Fibroblast of mammary gland (primary cell): Measurements from ENCODE around the gene PHLDB2.

Source experiments
- DNase-seq: peaks from one replicate; pipeline ENCODE4 v3.0.0-alpha.2; 2010; ENCODE audit warnings: low read depth
- H3K4me3 ChIP-seq: 2 replicates; pipeline ENCODE4 v1.5.1; 2011; ENCODE audit warnings: low read depth, mild to moderate bottlenecking, low read length, moderate library complexity; ENCODE audit not compliant: control insufficient read depth
- TF ChIP-seq, protein P1 (sequence below): conservative IDR thresholded peaks from 2 replicates; pipeline ENCODE4 v1.5.1; 2011; ENCODE audit warnings: low read depth, low read length, inconsistent platforms; ENCODE audit not compliant: control insufficient read depth, insufficient read depth

The PHLDB2 gene

DNA sequence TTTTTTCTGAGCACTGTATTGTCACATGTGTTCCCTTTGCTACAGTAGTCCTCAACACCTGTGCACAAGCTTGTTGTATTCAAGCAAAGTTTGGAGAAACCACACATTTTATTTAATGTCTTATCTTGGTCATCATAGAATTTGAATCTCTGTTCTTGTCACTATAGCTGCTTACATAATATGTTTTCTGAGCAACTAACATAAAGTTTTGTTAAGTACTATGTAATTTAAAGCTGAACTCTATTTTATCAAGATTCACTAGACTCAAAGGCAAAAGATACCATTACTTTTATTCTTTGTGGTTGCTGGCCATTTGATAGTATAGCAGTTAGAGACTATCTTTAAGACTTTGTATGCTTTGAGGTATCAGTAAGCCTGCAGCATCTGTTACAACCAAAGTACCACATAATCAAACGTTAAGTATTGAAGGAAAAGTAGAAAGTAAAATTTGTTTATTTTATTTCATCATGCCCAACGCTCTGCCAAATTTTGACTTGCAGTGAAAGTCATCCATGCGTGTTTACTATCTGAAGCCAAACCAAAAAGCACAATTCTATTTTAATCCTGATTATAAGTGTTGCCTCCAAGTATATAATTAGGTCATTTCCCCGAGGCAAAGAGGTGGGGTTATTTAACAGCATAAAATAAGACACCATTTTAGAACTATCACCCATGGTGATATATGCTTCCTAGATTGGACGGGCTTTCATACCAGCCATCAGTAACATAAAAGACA, 109.4 kb downstream of the PHLDB2 start:
- TF ChIP-seq, protein P1, sequence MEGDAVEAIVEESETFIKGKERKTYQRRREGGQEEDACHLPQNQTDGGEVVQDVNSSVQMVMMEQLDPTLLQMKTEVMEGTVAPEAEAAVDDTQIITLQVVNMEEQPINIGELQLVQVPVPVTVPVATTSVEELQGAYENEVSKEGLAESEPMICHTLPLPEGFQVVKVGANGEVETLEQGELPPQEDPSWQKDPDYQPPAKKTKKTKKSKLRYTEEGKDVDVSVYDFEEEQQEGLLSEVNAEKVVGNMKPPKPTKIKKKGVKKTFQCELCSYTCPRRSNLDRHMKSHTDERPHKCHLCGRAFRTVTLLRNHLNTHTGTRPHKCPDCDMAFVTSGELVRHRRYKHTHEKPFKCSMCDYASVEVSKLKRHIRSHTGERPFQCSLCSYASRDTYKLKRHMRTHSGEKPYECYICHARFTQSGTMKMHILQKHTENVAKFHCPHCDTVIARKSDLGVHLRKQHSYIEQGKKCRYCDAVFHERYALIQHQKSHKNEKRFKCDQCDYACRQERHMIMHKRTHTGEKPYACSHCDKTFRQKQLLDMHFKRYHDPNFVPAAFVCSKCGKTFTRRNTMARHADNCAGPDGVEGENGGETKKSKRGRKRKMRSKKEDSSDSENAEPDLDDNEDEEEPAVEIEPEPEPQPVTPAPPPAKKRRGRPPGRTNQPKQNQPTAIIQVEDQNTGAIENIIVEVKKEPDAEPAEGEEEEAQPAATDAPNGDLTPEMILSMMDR: no peak
- H3K4me3 ChIP-seq: no peak overlapping the region
- no peak for DNase-seq

DNA sequence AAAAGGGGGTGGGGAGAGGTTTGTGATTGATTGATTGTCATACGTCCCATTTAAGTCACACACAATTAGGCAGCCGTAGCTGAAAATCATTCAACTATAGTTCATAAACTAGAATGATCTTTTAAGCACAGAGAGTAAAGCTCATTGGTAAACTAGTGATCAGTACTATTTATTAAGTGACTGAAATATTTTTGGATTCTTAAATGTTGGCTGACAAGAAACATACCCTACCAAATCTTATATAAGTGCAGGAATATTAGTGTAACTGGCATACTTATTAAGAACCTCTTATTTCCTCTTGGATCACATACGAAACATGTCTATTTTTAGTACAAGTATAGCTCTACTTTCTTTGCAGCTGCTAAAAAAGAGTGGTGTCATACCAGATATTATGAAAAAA, 111.3 kb downstream of the PHLDB2 start:
- no peak for DNase-seq
- H3K4me3 ChIP-seq: no peak overlapping the region
- TF ChIP-seq, protein P1: no peak

DNA sequence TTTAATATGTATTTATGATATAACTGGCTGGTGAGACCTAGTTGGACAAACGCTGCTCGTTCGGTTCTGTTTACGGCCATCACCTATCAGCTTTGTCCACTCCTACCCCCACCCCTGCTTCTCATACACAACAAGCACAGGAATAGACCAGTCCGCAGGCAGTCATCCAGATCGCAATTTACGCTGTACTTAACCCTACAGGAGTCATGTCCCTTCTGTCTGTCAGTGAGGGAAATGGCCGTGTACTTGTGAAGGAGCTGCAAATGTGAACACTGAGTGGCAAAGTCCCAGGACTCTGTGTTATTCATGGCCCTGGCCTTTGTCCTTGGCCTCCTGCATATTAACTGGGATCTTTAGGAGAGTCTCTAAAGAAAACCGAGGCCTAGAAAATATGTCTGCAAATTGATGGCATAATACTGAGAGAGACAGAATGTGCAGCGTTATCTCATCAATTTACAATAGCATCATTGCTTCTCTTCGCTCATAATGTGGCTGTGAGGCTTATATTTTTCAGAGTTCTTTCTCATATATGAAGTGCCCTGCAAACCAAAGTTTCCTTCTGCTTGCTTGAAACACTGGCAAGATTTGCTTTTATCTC, 112.6 kb downstream of the PHLDB2 start:
- TF ChIP-seq, protein P1: no peak
- no peak for DNase-seq

DNA sequence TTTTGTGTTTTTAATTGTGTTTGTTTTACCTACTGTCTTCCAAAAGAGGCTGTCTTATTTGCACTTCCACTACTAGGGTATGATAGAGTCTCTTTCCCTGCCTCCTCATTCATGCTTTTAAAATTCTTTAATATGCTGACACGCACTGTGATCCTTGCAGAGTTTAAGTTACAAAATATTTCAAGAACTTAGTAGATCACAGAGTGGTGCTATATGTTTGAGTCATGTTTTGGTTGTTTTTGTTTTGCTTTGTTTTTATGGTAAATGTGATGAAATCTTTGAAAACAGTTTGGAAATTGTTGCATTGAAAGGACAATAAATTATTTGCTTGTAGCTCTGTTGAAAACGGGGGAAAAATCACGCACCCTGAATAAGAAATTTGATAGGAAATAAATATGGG, 113.8 kb downstream of the PHLDB2 start:
- TF ChIP-seq, protein P1: no peak
- no peak for DNase-seq

More for the DNA sequence above, 112.6 kb downstream of the PHLDB2 start:
- H3K4me3 ChIP-seq: no peak overlapping the region

DNA sequence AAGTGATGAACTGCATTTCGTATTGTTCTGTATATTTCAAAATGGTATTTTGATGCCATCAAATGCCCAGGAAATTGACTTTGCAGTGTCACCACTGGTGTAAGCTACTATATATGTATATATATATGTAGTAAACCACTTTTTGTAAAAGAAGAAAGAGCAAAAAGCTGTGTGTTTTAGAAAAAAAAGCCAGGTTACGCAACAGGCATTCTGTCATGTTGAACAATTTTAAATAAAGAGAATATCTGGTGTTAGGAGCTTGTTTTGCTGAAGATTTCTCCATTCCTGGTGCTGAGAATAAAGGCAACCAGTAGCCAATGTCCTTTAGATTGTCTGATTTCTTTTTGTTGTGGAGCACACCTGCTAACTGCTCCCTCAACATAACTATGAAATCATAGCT, 116.1 kb downstream of the PHLDB2 start:
- no peak for DNase-seq
- TF ChIP-seq, protein P1: no peak
- no peak overlapping the region for H3K4me3 ChIP-seq

More for the DNA sequence above, 113.8 kb downstream of the PHLDB2 start:
- H3K4me3 ChIP-seq: no peak overlapping the region

DNA sequence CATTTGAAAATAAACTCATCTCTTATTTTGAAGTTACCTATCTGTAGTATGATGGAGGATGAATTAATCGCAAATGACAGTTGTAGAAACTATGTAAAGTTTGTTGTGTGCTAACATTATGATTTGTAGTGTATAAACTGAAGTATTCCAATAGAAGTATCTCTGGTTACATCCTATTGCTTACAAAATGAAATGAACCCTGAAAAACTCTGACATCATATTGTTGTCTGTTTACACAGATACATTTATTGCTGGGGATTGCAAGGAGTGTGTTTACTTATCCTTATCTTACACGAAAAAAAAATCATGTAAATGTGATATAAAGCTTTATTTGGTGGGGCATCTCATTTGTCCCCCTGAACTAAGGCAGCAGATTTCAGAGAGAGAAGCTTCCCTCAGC, 117.2 kb downstream of the PHLDB2 start:
- TF ChIP-seq, protein P1: no peak
- no peak overlapping the region for H3K4me3 ChIP-seq
- DNase-seq: no peak
